Stimulated activated CD8-positive, alpha-beta memory T cell treated with anti-CD3 and anti-CD28 coated beads, Interleukin-12 subunit alpha, Interleukin-12 subunit beta, amount 100 ng/mL, for 4 hours (primary cell): ENCODE results near the gene FAIM2.

ENCODE experiments used
- DNase-seq: peaks from one replicate; pipeline ENCODE4 v3.0.0-alpha.2; 2020; ENCODE audit warnings: low read depth

The FAIM2 gene

DNA sequence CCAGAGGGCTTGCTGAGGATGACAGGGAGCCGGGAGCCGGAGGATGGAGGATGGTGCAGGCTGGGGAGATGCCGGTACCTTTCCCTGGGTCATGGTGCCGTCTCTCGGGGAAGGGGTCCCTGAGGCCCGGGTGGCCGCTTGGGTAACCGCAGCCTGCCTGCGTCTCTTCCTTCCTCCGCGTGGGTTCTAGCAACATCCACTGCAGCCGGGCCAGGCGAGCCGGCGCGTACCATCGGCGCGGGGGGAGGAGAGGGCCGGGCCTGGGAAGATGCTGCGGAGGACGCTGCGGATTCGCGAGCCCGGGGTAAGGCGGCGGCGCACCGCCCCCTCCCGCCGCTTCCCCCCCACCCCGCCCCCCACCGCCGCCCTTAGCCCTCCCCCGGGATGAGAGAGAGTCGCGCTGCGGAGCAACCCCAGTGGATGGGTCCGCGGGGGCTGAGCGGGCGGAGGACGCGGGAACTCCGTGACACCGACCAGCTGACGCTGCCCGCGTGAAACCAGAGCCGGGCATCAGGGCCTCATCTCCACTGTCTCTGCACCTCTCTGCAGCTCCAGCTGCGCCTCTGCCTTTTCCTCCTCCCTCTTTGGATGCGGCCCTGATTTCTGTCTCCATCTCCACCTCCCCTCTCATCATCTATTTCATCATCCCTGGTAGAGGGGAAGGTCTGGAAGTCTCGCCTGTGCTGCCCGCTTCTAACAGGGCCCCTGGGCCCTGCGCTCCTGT, at the start of gene FAIM2:
Gene FAIM2 (minus strand): TSS at position 201 of the 724 bp plus-strand sequence. CDS start 108 bp downstream, at position 93.
- DNase-seq, result peak; percentile 24

DNA sequence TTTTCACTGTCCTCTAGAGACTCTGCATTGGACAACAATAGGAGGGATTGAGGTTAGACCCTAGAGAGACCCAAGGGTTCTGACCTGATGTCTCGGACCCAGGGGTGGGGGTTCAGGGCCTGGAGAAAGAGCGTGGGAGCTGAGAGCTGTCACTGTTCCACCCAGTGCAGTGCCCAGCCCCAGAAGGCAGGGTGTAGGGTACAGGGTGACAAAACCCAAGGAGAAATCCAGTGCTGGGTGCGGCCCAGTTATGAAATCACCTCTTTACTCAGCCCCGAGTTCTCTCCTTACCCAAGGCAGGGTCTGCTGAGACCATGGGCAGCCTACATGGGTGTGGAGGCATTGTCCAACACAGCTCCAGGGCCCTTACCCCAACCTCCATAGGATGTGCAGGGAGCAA, 49.5 kb upstream of the FAIM2 start:
- no peak for DNase-seq

DNA sequence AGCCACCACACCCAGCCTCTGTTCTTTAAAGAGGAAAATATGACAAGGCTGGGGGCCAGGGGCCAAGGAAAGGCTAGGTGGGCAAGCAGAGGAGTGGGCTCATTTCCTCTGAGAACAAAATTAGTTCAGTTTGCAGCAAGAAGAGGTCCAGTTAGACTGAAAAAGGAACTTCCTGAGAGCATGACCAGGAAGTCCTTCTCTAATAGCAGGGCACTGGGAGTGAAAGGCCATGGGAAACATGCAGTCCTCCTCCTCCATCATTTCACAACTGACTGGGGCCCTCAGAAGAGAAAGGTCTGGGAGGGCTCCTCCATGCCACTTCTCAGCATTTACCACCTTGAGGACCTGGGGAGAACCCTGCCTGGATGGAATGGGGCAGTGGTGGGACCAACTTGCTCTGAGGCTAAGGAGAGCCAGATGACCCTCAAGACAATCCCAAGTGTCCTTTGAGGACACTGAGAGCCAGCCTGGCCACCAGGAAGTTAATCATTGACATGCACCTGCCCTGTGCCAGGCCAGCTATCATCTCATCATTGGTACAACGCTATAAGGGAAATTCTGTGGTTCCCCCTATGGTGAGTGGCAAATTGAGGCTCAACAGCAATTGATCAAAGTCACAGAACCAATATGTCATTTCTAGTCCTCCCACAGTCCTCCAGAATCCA, 48.8 kb upstream of the FAIM2 start:
- no peak for DNase-seq

DNA sequence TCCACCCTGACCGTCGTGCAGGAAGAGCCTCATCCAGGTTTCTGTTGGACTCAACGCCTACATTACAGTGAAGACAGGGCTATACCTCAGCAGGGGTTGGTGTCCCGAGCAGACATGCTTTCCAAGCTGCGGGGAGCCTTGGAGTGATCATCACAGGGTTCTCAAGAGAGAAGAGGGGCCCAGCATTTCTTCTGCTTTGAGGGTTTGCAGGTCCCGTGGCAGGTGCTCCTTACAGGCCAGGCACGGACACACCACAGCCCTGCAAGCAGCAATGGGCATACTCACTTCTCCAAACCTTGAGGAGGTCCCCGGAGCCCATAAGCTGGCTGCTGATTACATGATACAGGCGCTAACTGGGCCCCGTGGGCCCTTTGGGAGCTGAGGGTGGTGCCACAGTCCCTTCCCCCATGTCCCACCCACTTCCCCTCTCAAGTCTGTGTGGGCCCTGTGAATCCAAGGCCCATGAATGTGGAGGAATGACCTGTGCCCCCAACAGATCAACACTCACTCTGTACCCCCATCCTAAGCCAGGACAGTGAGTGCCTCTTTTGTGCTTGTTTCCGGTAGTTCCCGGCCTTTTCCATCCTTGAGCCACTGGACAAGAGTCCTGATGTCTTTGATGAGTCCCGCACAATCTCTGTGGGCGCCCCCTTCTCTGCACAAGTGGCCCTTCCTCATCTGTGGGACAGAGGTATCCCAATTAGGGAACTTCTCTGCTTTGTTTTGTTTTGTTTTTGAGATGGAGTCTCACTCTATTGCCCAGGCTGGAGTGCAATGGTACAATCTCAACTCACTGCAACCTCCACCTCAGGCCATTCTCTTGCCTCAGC, 47.9 kb upstream of the FAIM2 start:
- DNase-seq, result no peak

DNA sequence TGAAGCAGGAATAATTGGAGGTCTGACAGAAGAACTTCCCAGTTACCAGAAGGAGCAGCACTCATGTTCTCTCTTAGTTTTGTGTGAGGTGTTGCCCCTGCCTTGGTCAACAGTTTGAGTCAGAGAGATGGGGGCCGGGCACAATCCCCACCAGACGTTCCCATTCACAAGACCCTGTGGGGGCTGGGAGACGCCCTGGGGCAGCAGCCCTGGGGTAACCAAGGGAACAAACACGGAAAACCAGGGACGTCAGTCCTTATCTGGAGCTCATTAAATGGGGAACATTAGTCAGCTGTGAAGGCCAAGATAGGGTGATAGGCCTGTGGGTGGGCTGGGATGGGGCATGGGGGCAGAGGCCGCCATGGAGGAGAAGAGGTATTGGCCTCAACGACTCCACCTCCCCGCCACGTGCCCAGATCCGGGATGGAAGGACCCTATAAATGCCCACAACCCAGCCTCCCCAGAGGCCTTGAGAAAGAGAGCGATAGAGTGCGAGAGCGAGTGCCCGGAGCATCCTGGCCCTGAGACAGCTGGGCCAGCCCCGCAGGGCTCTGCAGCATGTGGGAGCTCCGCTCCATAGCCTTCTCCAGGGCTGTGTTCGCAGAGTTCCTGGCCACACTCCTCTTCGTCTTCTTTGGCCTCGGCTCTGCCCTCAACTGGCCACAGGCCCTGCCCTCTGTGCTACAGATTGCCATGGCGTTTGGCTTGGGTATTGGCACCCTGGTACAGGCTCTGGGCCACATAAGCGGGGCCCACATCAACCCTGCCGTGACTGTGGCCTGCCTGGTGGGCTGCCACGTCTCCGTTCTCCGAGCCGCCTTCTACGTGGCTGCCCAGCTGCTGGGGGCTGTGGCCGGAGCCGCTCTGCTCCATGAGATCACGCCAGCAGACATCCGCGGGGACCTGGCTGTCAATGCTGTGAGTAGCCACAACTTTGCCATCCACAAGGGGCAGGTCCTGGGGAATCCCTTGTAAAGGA, 46.9 kb upstream of the FAIM2 start, which contains the start of gene AQP2:
Gene AQP2 (plus strand): TSS at position 465 of the 979 bp plus-strand sequence. CDS start 94 bp downstream, at position 559.
- DNase-seq, result no peak

DNA sequence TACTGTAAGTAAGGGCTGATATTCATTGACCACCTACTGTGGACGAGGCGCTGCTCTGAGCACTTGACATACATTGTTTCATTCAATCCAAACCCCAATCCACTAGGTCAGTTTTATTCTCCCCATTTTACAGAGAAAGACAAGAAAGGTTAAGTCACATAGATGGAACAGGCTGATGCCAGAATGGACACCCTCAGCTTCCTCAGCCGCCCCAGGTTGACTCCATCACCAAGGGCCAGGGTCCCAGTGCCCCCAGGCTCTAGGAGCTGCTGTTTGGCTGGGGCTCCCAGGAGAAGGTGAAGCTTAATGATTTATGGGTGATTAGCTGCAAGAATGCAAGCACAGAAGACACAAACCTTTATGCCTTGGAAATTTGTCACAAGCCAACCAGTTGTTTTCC, 46.2 kb upstream of the FAIM2 start:
- no peak for DNase-seq

DNA sequence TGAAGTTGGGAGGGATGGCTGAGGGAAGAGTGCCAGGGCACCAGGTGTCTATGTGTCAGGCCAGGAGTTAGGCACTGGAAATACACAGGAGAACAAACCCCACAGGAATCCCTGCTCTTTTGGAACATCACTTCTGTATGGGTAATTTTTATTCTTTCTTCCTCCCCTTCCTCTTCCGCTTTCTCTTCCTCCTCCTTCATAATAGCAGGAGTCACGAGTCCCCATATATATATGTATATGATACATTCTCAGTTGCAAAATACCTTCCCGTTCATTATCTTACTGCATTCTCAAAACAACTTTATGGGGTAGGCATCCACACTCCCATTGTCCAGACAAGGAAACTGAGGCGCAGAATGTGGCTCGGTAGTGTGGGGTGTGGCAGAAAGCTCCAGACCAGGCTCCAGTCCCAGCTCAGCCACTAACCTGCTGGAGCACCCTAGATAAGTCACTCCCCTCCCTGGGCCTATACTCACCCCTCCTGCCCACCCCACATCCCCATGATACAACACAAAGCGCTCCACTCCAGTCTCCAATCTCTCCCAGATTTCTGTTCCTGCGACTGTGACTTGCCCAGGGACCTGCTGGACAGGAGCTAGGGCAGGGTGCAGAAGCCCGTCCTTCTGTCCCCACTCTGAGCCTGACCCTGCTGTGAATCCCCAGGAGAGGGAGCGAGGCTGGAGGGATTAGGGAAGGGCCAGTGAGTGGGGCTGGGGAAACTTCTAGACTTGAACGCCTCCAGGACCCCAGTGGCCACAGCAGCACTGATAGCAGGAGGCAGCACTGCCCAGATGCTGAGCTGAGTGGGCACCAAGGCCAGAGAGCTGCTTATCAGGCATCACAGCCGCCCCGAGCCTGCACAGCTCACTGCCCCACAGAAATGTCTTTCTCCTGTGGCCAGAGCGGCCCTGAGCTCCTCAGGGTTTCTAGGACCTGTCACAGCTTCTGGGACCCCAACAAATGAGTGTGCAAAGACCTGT, 45.5 kb upstream of the FAIM2 start:
- no peak for DNase-seq

DNA sequence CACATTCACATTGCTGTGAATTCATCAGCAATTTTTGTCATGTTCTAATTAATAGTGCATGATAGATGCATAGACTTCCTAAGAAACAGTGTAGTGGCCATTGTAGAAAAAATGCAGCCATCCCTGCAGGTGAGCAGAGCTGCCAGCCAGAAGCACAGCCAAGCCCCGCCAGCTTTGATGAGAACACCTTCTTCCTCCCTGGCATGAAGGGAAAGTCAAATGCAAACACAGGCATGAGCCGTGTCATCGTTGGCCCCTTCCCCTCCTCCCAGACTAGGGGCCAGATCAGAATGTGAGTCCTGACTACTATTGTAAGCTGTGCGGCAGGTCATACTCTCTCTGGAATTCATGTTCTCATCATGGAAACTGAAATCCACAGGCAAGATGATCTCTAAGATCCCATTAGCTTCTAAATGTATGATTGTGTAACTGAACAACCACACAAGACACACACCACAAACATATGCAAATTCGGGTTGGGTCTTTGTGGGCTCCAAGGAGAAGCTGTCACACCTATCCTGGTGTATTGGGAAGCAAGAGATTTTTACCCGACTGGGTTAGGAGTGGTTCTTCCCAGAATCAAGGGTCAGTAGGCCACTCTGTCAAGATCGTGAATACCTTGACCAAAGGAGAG, 44.0 kb upstream of the FAIM2 start:
- DNase-seq, result no peak

DNA sequence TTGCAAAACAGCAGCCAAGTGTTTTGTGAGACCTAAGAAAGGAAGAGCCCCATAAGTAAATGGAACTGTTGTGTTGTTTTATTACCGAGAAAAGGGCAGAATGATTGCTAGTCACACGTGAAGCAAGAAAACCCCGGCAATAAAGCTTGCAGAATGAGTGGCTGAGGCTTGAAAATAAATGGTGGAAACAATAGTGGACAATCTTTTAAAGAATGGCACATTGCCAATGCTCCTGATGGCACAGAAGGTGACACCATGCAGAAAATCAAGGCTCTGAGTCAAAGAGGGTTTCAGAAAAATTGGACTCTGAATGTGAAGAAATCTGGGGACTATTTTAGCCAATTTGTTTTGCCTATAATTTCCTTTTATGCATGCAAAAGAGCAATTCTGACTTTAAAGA, 42.8 kb upstream of the FAIM2 start:
- DNase-seq, result no peak

DNA sequence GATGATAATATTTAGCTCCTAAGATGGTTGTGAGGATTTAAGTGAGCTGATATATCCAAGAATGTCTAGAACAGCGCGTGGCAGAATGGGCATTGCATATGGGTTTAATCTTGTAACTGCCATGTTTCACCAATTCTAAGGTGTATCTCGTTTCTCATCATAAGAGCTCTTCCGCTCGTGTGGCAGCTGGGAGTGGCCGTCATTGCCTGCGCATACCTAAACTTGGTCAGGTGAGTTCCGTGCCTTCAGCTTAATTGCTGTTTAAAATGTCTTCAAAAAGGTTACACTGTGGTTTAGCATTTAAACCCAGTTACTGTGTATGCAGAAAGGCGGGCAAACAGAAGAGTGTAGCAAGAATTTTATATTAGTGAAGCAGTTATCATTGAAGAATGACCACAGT, 42.4 kb upstream of the FAIM2 start:
- DNase-seq, result no peak

DNA sequence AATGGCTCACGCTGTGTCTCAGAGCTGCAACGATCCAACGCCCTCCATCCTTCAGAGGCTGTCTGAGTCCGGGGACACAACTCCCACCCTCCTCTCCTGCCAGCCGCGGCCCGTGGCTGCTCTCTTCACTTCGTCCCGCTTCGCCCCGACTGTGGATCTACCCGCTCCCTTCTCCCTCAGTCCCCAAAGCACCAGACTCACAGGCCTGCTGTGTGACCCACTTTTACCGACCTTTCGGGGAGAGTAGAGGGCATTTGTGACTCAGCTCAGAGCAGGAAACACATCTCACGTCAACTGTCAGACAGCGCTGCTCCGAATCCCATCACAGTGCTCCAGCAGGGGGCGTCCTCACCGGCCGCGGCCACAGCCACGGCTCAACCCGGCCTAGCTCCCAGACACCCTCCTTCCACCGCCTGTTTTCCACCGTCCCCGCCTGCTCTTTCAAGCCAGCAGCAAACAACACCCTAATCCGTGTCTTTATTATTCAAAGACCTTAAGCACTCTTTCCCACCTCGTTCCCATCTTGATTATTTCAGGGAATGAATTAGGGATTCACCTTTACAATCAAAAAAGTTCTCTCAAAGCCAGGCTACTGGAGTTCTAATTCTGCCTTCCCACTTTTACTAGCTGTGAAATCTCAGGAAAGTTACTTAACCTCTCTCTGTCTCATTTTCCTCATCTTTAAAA, 41.8 kb upstream of the FAIM2 start:
- DNase-seq, result peak; percentile 74

DNA sequence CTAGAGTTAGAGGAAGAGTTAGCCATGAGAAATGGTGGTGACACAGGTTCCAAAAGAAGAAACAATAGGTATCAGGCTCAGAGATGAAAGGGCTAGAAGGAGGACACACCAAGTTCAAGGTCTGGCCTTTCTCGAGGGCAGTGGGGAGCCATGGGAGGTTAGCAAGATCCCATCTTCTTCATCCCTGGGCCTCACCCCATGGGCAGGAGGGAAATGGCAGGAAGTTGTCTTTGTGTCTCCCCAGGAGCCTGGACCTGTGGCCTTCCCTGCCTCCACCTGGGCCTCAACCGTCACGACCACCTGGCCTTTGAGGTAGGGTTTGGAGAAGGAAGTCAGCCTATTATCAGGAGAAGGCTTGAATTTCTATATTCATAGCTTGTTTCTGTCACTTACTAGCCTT, 41.0 kb upstream of the FAIM2 start:
- DNase-seq, result no peak

DNA sequence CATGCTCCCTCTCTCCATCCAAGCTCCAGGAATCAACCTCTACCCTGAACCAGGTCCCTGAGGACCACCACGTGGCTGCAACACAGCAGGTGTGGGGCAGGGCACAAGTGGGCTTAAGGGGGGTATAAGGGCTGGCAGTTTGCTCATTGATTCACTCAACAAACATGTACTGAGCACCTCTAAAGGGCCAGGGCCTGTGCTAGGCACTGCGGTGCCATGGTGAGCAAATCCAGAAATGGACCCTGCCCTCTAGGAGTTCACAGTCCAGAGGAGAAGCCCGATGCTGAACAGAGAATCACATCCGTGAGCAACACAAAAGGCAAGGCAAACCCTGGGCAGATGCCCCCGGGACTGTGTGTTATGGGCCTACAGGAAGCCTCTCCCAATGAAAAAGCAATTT, 40.3 kb upstream of the FAIM2 start:
- no peak for DNase-seq

DNA sequence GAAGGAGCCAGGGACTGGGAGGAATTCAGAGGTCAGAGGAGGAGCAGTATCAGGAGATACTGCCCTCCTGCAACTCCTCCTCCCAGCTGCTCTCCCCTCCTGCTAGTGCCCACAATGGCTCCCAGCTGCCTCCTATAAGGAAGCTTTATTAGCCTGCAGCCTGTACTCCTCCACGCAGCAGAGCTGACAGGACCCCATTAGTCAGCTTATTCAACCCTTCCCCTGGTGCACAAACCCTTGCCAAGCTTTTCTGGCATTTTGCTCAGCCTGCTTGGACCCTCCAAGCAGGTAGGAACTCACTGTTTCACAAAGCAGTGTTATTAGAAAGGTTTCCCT, 39.9 kb upstream of the FAIM2 start:
- DNase-seq, result no peak

DNA sequence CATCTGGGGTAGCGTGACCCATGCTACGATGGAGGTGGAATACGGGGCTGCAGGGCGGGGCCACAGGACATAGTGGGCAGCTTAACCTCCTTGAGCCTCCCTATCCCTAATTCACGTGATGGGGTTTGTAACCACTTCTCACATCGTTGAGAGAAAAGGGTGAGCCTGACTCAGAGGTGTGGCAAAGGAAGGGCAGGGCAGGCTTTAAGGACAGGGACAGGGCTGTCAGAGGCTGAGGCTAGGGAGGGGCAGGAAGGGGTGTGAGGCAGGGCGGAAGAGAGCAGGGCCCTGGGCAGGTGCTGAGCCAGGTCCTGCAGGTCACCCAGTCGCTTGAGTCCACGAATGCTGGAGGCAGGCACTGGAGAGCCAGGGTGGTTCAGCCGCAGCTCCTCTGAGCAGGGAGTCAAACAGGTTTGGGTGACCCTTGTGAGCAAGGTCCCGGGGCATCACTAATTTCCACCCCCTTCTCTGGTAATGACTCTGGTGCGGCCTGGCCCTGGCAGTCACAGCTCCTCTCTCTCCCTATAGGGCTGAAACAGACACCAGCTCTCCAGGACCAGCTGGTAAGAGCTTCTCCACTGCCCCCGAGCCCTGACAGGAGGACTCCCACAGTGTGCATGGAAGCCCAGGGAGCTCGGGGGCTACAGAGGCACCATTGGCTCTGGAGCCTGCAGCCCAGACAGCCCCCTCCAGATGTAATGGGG, 39.4 kb upstream of the FAIM2 start:
- DNase-seq, result no peak

DNA sequence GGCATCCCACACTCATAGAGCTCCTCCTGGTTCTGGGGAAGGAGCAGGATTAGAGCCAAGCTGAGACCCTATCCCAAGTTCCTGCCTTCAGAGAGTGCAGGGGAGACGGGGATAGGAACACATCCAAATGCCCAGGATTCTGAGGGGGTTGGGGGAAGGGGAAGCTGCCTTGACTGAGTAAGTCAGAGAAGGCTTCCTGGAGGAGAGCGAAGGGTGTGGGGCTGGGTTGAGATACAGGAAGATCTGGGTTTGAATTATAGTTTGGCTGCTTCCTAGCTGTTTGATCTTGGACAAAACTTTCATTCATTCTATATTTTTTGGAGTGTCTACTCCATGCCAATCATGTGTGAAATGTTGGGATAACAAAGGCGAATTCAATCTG, 38.8 kb upstream of the FAIM2 start:
- DNase-seq, result no peak

DNA sequence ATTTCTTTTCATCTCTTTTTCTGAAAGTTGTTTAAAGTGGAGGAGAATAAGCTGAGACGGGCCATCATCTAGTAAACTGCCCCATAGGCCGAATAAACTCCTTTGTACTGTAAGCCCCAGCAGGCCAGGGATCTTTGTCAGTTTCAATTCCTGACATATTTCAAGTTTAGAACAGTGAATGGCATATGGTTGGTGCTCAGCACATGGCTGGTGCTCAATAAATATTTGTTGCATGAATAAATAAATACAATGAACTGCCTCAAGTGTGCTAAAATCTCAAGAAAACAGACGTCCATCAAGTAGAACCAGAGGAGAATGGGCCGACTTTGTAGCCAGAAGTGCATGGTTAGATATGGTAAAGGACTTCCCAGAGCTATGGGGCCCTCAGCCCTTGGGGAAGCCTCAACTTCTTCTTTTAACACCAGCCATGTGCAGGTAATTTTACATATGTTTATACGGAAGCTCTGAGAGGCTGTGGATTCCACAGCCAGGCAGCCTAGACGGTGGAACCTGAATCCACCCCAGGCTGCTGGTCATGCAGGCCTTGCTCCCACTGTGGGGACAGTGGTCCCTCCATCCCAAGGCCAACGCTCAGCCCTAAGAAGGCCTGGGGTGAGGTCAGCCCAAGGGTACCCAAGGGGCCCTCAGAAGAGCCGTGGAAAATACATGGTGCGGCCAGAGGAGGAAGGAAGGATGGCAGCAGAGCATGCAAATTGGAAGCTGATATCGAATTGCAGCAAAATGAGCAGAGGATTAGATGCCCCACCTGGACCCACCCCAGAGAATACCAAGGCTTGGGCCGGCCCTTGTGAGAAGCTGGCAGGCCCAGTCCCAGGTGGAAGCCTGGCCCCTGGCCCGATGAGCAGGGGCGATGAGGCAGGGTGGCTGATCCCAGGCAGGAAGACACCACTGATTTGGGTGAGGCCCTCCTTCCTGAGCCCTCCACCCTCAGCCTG, 38.1 kb upstream of the FAIM2 start:
- DNase-seq, result no peak

DNA sequence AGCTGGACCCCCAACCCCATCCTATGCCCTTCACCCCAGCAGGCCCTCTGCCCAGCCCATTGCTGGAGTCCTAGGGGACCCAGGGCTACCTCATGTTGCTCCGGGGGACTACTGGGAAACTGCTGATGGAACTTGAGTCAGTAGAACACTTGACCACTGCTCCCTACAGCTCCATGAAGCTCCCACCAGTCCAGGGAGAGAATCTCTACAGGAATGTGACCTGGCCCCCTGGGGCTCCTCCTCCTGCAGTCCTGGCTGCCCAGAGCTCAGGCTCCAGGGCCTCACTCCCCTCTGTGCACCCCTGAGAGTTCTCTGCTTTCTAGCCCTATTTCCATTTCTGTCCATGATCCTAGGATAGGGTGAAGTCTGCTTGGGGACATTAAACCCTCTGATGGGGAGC, 36.0 kb upstream of the FAIM2 start:
- DNase-seq, result no peak
